NT2/D1 (cell line): ENCODE results near the gene PLEKHA5.

ENCODE experiments used
- SUZ12 ChIP-seq: IDR thresholded peaks from 2 replicates; pipeline ENCODE4 v1.6.1; 2011; ENCODE audit not compliant: insufficient read length, insufficient read depth; ENCODE audit errors: extremely low read depth
- ZNF274 ChIP-seq: IDR thresholded peaks from 2 replicates; pipeline ENCODE4 v1.6.1; 2011; ENCODE audit warnings: mild to moderate bottlenecking, low read depth, low read length

DNA sequence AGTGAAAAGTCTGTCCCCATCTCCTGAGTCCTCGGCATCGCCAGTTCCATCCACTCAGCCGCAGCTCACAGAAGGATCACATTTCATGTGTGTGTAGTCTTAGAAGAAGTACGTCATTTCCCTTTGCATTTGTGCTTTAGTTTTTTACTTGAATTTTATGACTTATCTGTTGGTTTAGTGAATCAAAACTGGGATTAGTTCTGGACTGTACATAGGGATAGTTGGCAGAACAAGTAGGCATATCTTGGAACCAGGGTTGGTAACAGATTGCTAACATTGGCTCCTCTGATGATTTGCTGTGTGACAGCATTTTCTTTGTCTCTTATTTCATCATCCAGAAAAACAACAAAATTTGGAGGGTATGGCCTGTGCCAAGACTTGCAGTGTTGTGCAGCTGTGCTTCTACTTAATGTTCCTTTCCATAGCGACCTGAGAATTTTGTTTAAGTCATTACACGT is 240.2 kb downstream of the PLEKHA5 start:
- no peak for TF ChIP-seq ZNF274
- no peak for TF ChIP-seq SUZ12
